Adrenal gland (tissue), 19 donors: ENCODE data around the gene C11orf87. TPM values are rescaled to one million over a fixed set of nuclear protein-coding genes. Genes with fewer than 3 reads are reported as not detected.

ENCODE experiments used
- DNase-seq, 7 donors: peaks; one replicate each; pipeline ENCODE4 v3.0.0-alpha.2; 2019 to 2020
- H3K27ac ChIP-seq, 5 donors: fragments of 200-600 bp; sonication (generic) in 4 of 5; 1 replicate in 3 of 5; 2 replicates in 2 of 5; pipeline versions ENCODE4 v1.5.1 to v1.8.0; 2016 to 2020; ENCODE audit warnings: mild to moderate bottlenecking in 1 of 5
- H3K27me3 ChIP-seq: fragments of 200-600 bp; 2 replicates; pipeline ENCODE4 v1.8.0; 2021
- H3K36me3 ChIP-seq, 2 donors: fragments of 200-600 bp; replicated peaks in 1 of 2; 1 replicate in 1 of 2; 2 replicates in 1 of 2; pipeline versions ENCODE4 v1.5.1 to v1.8.0; 2018 to 2022
- H3K4me1 ChIP-seq, 2 donors: fragments of 200-600 bp; replicated peaks in 1 of 2; 1 replicate in 1 of 2; 2 replicates in 1 of 2; pipeline versions ENCODE4 v1.5.1 to v1.8.0; 2018 to 2021
- H3K4me3 ChIP-seq, 4 donors: fragments of 200-600 bp; sonication (generic) in 3 of 4; one replicate each; pipeline ENCODE4 v1.5.1; 2016 to 2018
- H3K9me3 ChIP-seq, 3 donors: fragments of 200-600 bp; sonication (generic) in 1 of 3; replicated peaks in 1 of 3; 1 replicate in 2 of 3; 2 replicates in 1 of 3; pipeline versions ENCODE4 v1.5.1 to v1.8.0; 2016 to 2021
- POLR2A ChIP-seq, 2 donors: fragments of 450-650 bp; IDR thresholded peaks; one replicate each; pipeline ENCODE4 v1.6.1; 2017; ENCODE audit warnings: antibody characterized with exemption in 2 of 2, mild to moderate bottlenecking in 2 of 2, moderate library complexity in 1 of 2
- WGBS, 4 donors: extraction: QIAGEN DNeasy Blood & Tissue Kit in 2 of 4; methylation state at CpG; one replicate each; pipeline versions ENCODE4 v1.1.5 to v1.1.7; 2013 to 2017; 5-methylcytosine and 5-hydroxymethylcytosine counted together
- intact Hi-C, 2 donors: fragments of 100-400 bp; cut with DNase I; formaldehyde crosslinking; loops; one replicate each; pipeline versions ENCODE4 v1.14.1 to v1.15.0; 2022 to 2023
- long read RNA-seq, 10 donors: library from polyadenylated mRNA in 3 of 10; unstranded in 2 of 10; stranded (forward) in 1 of 10; transcript quantifications; one replicate each; pipeline ENCODE4 v2.0.0 and lab custom pipeline, GENCODE V29; 2021 to 2026
- polyA plus RNA-seq, 3 donors: library from polyadenylated mRNA; stranded (reverse); fragments of 200-250 nt in 2 of 3; fragments of 350-450 nt in 1 of 3; fragmentation: Illumina TruSeq in 1 of 3; extraction: RNeasy Lipid Tissue Mini Kit (QIAGEN cat#74804) in 1 of 3; gene quantifications; one replicate each; pipeline ENCODE4 v1.2.3, GENCODE V29; 2013 to 2014
- total RNA-seq, 9 donors: library from RNA; depleted of rRNA in 4 of 9; stranded (reverse); fragments of >200 nt in 4 of 9; fragments of 120-200 nt in 1 of 9; fragmentation: NEBNext Ultra II Directional in 1 of 9; extraction: Animal tissue kit (Norgen Biotek cat#: 25700) in 1 of 9; gene quantifications; one replicate each; pipeline versions ENCODE4 v1.1.0 to v1.2.4, GENCODE V29; 2013 to 2023
- TF ChIP-seq, protein P1 (sequence below), 6 experiments: fragments of 450-650 bp in 4 of 6; fragments of 200-600 bp in 2 of 6; sonication (generic) in 1 of 6; IDR thresholded peaks; 1 replicate in 5 of 6; 2 replicates in 1 of 6; pipeline versions ENCODE4 v1.5.1 to v1.8.0; 2016 to 2021; ENCODE audit warnings: antibody characterized with exemption in 6 of 6, mild to moderate bottlenecking in 2 of 6, moderate library complexity in 1 of 6
- donor health status: healthy with polysubstance abuse.
- donor health status: Bipolar disorder and iron deficiency.
- donor health status: DM: yes; HTN: yes; CAD: no.
- donor health status: DM: no; HTN: no; CAD: no.
- donor health status: DM: no; HTN: no; CAD: no.
- donor health status: DM: yes; HTN: yes; CAD: no.

The C11orf87 gene
- total RNA-seq (under 1 TPM in 6 of 9 donors, not detected in 3; 0.11 to 0.37 (median 0.16) TPM), polyA plus RNA-seq (under 1 TPM; 0.07 to 0.35 (median 0.08) TPM)
- long read RNA-seq, donor 1, result 0 reads
- long read RNA-seq, donor 2, result 0 reads
- long read RNA-seq, donor 3, result 0 reads
- long read RNA-seq, donor 4, result 0 reads
- long read RNA-seq, donor 5, result 0 reads
- long read RNA-seq, donor 6, partial matches to known transcripts, result 0 of 1 reads
- long read RNA-seq, donor 6, other reads (novel, unspliced or antisense), result 1 of 1 reads
- long read RNA-seq, donor 7, result 0 reads
- long read RNA-seq, donor 8, result 0 reads
- long read RNA-seq, donor 9, result 0 reads
- long read RNA-seq, donor 10, result 0 reads

DNA sequence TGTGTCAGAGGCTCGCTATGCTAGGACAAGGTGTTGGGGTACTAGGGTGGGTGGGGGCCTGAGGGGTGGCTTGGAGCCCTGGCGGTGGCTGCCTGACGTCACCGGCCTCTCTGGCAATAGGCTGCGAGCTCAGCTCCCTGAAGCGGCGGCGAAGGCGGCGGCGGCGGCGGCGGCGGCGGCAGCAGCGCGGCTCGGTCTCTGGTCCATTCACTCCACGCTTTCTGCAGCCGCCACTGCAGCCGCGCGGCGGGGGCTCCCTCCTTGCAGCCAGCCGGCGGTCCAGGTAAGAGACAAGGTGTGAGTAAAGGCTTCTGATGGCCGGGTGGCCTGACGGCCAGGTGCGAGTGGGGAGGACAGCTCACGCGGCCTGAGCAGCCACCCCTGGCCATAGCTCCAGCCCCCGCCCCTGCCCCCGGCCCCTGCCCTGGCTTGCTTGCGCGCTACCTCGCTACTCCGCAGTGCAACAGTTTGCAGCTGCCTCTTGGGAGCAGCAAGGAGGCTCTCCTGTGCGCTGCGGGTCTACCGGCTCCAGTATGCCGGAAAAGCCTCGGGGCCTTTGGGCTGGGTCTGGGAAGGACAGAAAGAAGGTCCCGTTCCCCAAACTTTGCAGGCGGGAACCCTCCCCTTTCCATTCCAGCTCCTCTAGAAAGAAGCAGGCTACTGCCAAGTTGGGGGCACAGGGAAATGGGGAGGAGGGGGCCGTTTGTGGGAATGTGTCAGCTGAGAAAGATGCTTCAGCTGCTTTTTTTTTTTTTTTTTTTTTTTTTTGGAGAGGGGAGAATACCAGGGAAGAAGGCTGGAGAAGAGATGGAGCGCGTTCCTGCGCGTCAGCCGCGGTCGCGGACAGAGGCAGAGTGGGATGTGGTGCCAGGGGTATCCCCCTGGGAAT lies at the start of gene C11orf87:
C11orf87 (plus strand) TSS at position 210 of the 889 bp plus-strand sequence. CDS start 1,444 bp downstream, outside the sequence.
- Histone ChIP-seq H3K27me3 (peaks cover 26% of the 10 kb centered on the region), H3K4me3 (peak within 1 kb of the TSS in 1 of 4 donors; percentile 38), H3K9me3 (no peaks in the 10 kb centered on the region), H3K36me3 (no peaks in the 10 kb centered on the region), H3K27ac (no peak within 1 kb of the TSS), H3K4me1 (peaks cover 6 to 11% of the 10 kb centered on the region in 2 donors)
- peak in 2 of 7 donors; percentile 15 to 57 for DNase-seq
- TF ChIP-seq POLR2A (IDR thresholded peaks at IDR 0.05), result no peak
- TF ChIP-seq, protein P1, sequence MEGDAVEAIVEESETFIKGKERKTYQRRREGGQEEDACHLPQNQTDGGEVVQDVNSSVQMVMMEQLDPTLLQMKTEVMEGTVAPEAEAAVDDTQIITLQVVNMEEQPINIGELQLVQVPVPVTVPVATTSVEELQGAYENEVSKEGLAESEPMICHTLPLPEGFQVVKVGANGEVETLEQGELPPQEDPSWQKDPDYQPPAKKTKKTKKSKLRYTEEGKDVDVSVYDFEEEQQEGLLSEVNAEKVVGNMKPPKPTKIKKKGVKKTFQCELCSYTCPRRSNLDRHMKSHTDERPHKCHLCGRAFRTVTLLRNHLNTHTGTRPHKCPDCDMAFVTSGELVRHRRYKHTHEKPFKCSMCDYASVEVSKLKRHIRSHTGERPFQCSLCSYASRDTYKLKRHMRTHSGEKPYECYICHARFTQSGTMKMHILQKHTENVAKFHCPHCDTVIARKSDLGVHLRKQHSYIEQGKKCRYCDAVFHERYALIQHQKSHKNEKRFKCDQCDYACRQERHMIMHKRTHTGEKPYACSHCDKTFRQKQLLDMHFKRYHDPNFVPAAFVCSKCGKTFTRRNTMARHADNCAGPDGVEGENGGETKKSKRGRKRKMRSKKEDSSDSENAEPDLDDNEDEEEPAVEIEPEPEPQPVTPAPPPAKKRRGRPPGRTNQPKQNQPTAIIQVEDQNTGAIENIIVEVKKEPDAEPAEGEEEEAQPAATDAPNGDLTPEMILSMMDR (IDR thresholded peaks at IDR 0.05), result no peak
- 1 to 6% (median 3%) methylated on average over 19 to 54 of the region's 54 CpGs for WGBS, 4 donors
- intact Hi-C loops, result no loop called here

DNA sequence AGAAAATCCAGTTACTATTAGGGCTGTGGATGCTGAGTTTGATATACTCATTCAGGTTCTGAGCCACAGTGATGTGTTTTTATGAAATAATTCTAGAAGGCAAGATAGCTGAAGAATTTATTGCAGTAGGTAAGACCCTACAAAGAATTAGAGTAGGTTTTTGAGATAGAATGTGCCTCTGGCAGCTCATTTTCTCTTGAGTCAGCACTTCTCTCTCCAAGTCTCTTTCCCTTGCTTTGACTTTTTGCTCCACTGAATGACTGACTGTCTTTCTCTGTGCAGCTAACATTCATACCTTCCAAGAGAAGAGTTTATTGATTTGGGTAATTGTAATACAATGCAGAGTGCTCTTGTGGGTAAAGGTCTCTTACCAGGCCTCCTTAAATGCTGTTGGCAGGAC lies 48.0 kb upstream of the C11orf87 start:
- TF ChIP-seq, protein P1 (IDR thresholded peaks at IDR 0.05), result no peak
- TF ChIP-seq POLR2A (IDR thresholded peaks at IDR 0.05), result no peak
- no peak overlapping the region for H3K4me3 ChIP-seq
- no peaks in the 10 kb centered on the region for H3K9me3 ChIP-seq
- peaks cover 0 to 6% of the 10 kb centered on the region in 2 donors for H3K4me1 ChIP-seq
- H3K36me3 ChIP-seq, result no peaks in the 10 kb centered on the region
- intact Hi-C loops, result no loop called here
- H3K27ac ChIP-seq, result no peak overlapping the region
- no peak for DNase-seq
- no peaks in the 10 kb centered on the region for H3K27me3 ChIP-seq

DNA sequence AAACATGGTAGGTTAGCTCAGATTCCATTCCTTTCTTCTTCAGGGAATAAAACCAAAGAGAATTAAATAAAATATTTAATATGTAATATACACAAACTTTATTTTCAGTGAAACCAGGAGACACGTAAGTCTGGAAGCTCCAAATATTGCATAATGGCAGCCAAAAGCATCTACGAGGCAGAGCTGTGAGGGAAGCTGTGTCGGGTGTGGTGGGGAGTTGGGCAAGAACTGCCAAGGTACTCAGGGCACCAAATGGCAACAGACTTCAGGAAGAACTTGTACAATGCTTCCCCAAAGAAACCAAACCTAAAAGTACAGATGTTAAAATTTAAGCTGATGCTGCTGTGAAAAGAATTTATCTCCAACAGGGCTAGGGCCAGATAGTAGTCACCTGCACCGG lies 47.5 kb upstream of the C11orf87 start:
- TF ChIP-seq, protein P1 (IDR thresholded peaks at IDR 0.05), result no peak
- TF ChIP-seq POLR2A (IDR thresholded peaks at IDR 0.05), result no peak
- 82 to 90% (median 87%) methylated on average over 4 of the region's 4 CpGs for WGBS, 4 donors
- intact Hi-C loops, result no loop called here

DNA sequence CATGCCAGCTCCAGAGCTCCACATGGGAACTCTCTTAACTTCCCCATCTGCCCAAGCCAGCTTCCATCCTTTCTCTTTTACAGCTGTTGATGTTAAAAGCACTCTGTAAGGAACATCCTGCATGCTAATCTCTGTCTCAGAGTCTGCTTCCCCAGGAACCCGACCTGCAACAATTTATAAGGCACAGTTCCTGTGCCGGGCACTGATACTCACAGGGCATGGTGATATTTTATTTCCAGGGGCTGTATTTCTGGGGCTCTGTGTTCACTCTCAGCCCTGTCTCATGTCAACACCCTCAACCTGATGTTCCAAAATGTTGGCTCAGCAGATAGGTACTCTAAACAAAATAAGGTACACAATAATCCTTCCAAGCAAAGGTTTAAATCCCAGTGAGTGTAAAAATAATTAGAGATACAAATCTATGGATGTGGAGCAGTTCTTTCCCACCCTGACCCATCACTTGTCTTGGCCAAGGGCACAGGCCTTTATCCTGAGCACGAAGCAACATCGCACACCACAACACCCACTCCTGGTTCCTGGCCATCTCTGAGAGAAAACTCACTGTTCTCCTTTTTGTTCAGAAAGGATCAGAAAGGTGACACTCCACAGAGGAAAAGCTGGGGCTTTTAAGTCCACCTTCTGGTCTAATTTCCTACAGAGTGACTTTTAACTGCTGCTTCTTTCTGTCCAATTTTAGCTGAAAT lies 44.8 kb upstream of the C11orf87 start:
- Histone ChIP-seq H3K4me1 (no peaks in the 10 kb centered on the region), H3K9me3 (no peaks in the 10 kb centered on the region), H3K4me3 (no peak overlapping the region), H3K36me3 (no peaks in the 10 kb centered on the region), H3K27ac (no peak overlapping the region), H3K27me3 (no peaks in the 10 kb centered on the region)
- WGBS, 4 donors, result 69 to 76% (median 72%) methylated on average over 4 of the region's 4 CpGs
- TF ChIP-seq, protein P1 (IDR thresholded peaks at IDR 0.05), result no peak
- TF ChIP-seq POLR2A (IDR thresholded peaks at IDR 0.05), result no peak
- intact Hi-C loops, result no loop called here
- no peak for DNase-seq

More for the DNA sequence above, 47.5 kb upstream of the C11orf87 start:
- no peaks in the 10 kb centered on the region for H3K36me3 ChIP-seq
- H3K4me3 ChIP-seq, result no peak overlapping the region
- H3K27ac ChIP-seq, result no peak overlapping the region
- no peaks in the 10 kb centered on the region for H3K9me3 ChIP-seq
- no peaks in the 10 kb centered on the region for H3K27me3 ChIP-seq
- no peak for DNase-seq
- peaks cover 0 to 6% of the 10 kb centered on the region in 2 donors for H3K4me1 ChIP-seq
